GM13977 (cell line): ENCODE data around the gene C9orf50.

ENCODE experiments used
- DNase-seq: peaks from one replicate; pipeline ENCODE4 v3.0.0; 2012; ENCODE audit warnings: low spot score
- in situ Hi-C: fragments of 300-500 bp; cut with MboI; formaldehyde crosslinking; loops from one replicate; pipeline ENCODE4 v1.12.0; 2022; ENCODE audit warnings: low sequenced_read_pairs, low pct_unique_long_range_greater_than_20kb, mixed read lengths, inconsistent platforms; ENCODE audit not compliant: unreplicated experiment
- TF ChIP-seq, protein P1 (sequence below): IDR thresholded peaks from 2 replicates; pipeline ENCODE4 v1.5.1; 2012; ENCODE audit warnings: mild to moderate bottlenecking, control low read depth; ENCODE audit not compliant: insufficient read depth; ENCODE audit errors: extremely low read depth, missing control alignments

Gene C9orf50

GRCh38 chr9:129631674-129632129 lies 10.8 kb upstream of the C9orf50 start:
- TF ChIP-seq, protein P1, sequence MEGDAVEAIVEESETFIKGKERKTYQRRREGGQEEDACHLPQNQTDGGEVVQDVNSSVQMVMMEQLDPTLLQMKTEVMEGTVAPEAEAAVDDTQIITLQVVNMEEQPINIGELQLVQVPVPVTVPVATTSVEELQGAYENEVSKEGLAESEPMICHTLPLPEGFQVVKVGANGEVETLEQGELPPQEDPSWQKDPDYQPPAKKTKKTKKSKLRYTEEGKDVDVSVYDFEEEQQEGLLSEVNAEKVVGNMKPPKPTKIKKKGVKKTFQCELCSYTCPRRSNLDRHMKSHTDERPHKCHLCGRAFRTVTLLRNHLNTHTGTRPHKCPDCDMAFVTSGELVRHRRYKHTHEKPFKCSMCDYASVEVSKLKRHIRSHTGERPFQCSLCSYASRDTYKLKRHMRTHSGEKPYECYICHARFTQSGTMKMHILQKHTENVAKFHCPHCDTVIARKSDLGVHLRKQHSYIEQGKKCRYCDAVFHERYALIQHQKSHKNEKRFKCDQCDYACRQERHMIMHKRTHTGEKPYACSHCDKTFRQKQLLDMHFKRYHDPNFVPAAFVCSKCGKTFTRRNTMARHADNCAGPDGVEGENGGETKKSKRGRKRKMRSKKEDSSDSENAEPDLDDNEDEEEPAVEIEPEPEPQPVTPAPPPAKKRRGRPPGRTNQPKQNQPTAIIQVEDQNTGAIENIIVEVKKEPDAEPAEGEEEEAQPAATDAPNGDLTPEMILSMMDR: no peak
- no peak for DNase-seq
- in situ Hi-C loops: no loop called here

- TF ChIP-seq, protein P1: no peak
- in situ Hi-C loops: no loop called here
- DNase-seq: no peak
Observed at GRCh38 chr9:129630967-129631673, 10.2 kb upstream of the C9orf50 start.

GRCh38 chr9:129629251-129629820 lies 8.4 kb upstream of the C9orf50 start:
- in situ Hi-C loops: no loop called here
- TF ChIP-seq, protein P1: no peak
- no peak for DNase-seq

DNA sequence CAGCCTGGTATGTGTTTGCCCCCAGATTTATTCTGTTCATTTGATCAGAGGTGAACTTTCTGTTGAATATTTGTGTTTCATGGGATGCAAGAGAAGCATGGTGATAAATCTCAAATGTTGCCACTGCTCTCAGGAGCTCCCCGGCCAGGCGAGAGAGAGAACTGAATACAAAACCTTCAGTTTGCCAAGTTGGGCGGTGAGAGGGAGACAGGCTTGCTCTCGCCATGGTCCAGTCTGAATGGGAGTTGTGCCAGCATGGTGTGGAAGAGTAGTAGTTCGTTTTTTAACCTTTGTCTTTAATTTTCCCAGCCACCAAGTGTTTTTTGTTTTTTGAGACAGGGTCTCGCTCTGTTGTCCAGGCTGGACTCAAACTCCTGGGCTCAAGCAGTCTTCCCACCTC lies 7.8 kb upstream of the C9orf50 start:
- TF ChIP-seq, protein P1: no peak
- DNase-seq: no peak
- in situ Hi-C loops: no loop called here

GRCh38 chr9:129627556-129628440 lies 6.9 kb upstream of the C9orf50 start:
- DNase-seq: no peak
- in situ Hi-C loops: no loop called here
- TF ChIP-seq, protein P1: no peak

GRCh38 chr9:129626625-129627284 lies 5.9 kb upstream of the C9orf50 start:
- DNase-seq: no peak
- in situ Hi-C loops: no loop called here
- TF ChIP-seq, protein P1: no peak
